ENCODE measurements around the gene ROR2.

- TF ChIP-seq CTCF (IDR thresholded peaks at IDR 0.05) (no peak), POLR2A (IDR thresholded peaks at IDR 0.05) (no peak)
Measured at GRCh38 chr9:91905237-91905650, 44.8 kb downstream of the ROR2 start.
